HCT116 (cell line): ENCODE measurements around the gene SLC16A11. TPM values are rescaled to one million over a fixed set of nuclear protein-coding genes. Genes with fewer than 3 reads are reported as not detected.
A peak's percentile ranks its signal among the peaks of the same experiment; 100 is the strongest.

ENCODE experiments used
- ATAC-seq: fragments of 200-7000 bp; cut with Tn5 transposase; 2 replicates; pipeline ENCODE4 v1.9.1; 2020; ENCODE audit warnings: mild to moderate bottlenecking, moderate library complexity
- BruUV-seq: library from RNA; stranded (reverse); fragments of 400-500 nt; replicated peaks from 2 replicates; lab custom pipeline; 2021; lab: Mats Ljungman, UMichigan
- CTCF ChIA-PET: fragments of 300-600 bp; sonication (Branson Sonifier 250); formaldehyde crosslinking; loops from one replicate; lab custom pipeline; 2021; ENCODE audit warnings: antibody characterized with exemption; lab: Charles Lee
- POLR2A ChIA-PET: fragments of 300-600, 350-600 bp; sonication (Branson Sonifier 250); formaldehyde crosslinking; loops from one replicate; lab custom pipeline; 2021; ENCODE audit warnings: antibody characterized with exemption; lab: Charles Lee
- RAD21 ChIA-PET, 2 experiments: fragments of 300-600 bp; sonication (Branson Sonifier 250); formaldehyde crosslinking; loops; one replicate each; lab custom pipeline; 2023; ENCODE audit warnings: low total read pairs in 2 of 2; ENCODE audit not compliant: uncharacterized antibody in 2 of 2, unreplicated experiment in 2 of 2, low non-redundant PET in 1 of 2; lab: Charles Lee
- DNase-seq: peaks from one replicate; pipeline ENCODE4 v3.0.0-alpha.2; 2010; ENCODE audit warnings: low read depth, low spot score
- H2AFZ ChIP-seq: fragments of 200-600 bp; shearing (Covaris generic), sonication (generic); 2 replicates; pipeline ENCODE4 v1.6.1; 2017; ENCODE audit warnings: low read depth, mixed run types, mixed read lengths, antibody characterized with exemption, low read length; ENCODE audit not compliant: poor library complexity, severe bottlenecking
- H3K27ac ChIP-seq: 2 replicates; pipeline ENCODE4 v1.5.1; 2012; ENCODE audit warnings: low read depth, low read length
- H3K27me3 ChIP-seq: fragments of 200-600 bp; sonication (generic); 2 replicates; pipeline ENCODE4 v1.6.1; 2016; ENCODE audit warnings: mixed run types, low read length, mixed read lengths; ENCODE audit not compliant: insufficient read depth
- H3K36me3 ChIP-seq, 2 experiments: fragments of 200-500 bp in 1 of 2; fragments of 200-600 bp in 1 of 2; sonication (Bioruptor generic) in 1 of 2; sonication (generic) in 1 of 2; 2 replicates each; pipeline versions ENCODE4 v1.5.1 to v1.6.1; 2014 to 2016; ENCODE audit warnings: low read length in 2 of 2, inconsistent platforms in 1 of 2, mixed read lengths in 1 of 2, mixed run types in 1 of 2; ENCODE audit not compliant: insufficient read depth in 2 of 2, control insufficient read depth in 1 of 2
- H3K4me1 ChIP-seq, 2 experiments: fragments of 200-600 bp in 1 of 2; sonication (generic) in 1 of 2; 2 replicates each; pipeline versions ENCODE4 v1.5.1 to v1.6.1; 2012 to 2017; ENCODE audit warnings: low read length in 2 of 2, inconsistent platforms in 1 of 2, mild to moderate bottlenecking in 1 of 2, mixed read lengths in 1 of 2, mixed run types in 1 of 2, moderate library complexity in 1 of 2; ENCODE audit not compliant: insufficient read depth in 2 of 2, control insufficient read depth in 1 of 2
- H3K4me2 ChIP-seq: fragments of 200-600 bp; sonication (generic); 2 replicates; pipeline ENCODE4 v1.6.1; 2017; ENCODE audit warnings: mixed run types, low read length, mixed read lengths
- H3K4me3 ChIP-seq, 2 experiments: fragments of 200-600 bp in 1 of 2; sonication (generic) in 1 of 2; replicated peaks in 1 of 2; 2 replicates each; pipeline ENCODE4 v1.5.1; 2011 to 2016; ENCODE audit warnings: low read length in 2 of 2, control low read depth in 1 of 2, low read depth in 1 of 2, mild to moderate bottlenecking in 1 of 2, mixed read lengths in 1 of 2, mixed run types in 1 of 2
- H3K79me2 ChIP-seq: fragments of 200-600 bp; sonication (generic); 2 replicates; pipeline ENCODE4 v1.6.1; 2017; ENCODE audit warnings: mild to moderate bottlenecking, mixed run types, low read length, moderate library complexity, mixed read lengths; ENCODE audit not compliant: insufficient read depth
- H3K9ac ChIP-seq: fragments of 200-600 bp; sonication (generic); 2 replicates; pipeline ENCODE4 v1.6.1; 2016; ENCODE audit warnings: low read length, mixed read lengths
- H3K9me2 ChIP-seq: fragments of 200-600 bp; sonication (generic), shearing (Covaris generic); 2 replicates; pipeline ENCODE4 v1.6.1; 2017; ENCODE audit warnings: mixed run types, mild to moderate bottlenecking, moderate library complexity; ENCODE audit not compliant: insufficient read depth
- H3K9me3 ChIP-seq, 2 experiments: fragments of 200-500 bp in 1 of 2; fragments of 200-600 bp in 1 of 2; sonication (Bioruptor generic) in 1 of 2; sonication (generic) in 1 of 2; 2 replicates each; pipeline ENCODE4 v1.6.1; 2014 to 2017; ENCODE audit warnings: low read length in 2 of 2, mixed read lengths in 2 of 2, inconsistent platforms in 1 of 2, low read depth in 1 of 2, mild to moderate bottlenecking in 1 of 2, mixed run types in 1 of 2, moderate library complexity in 1 of 2; ENCODE audit not compliant: control insufficient read depth in 1 of 2, insufficient read depth in 1 of 2
- H4K20me1 ChIP-seq: fragments of 200-600 bp; sonication (generic), shearing (Covaris generic); 2 replicates; pipeline ENCODE4 v1.6.1; 2017; ENCODE audit warnings: mixed run types, mild to moderate bottlenecking, moderate library complexity; ENCODE audit not compliant: insufficient read depth
- CEBPB ChIP-seq: IDR thresholded peaks from 2 replicates; pipeline ENCODE4 v1.6.1; 2012; ENCODE audit warnings: low read depth
- EGR1 ChIP-seq: IDR thresholded peaks from 2 replicates; pipeline ENCODE4 v1.6.1; 2012; ENCODE audit warnings: low read depth
- EZH2phosphoT487 ChIP-seq: fragments of 200-600 bp; IDR thresholded peaks from 2 replicates; pipeline ENCODE4 v1.6.1; 2018; ENCODE audit warnings: antibody characterized with exemption, borderline replicate concordance
- FOSL1 ChIP-seq: IDR thresholded peaks from 2 replicates; pipeline ENCODE4 v1.6.1; 2012; ENCODE audit warnings: low read depth
- JUND ChIP-seq: IDR thresholded peaks from 2 replicates; pipeline ENCODE4 v1.6.1; 2012
- POLR2A ChIP-seq: IDR thresholded peaks from 2 replicates; pipeline ENCODE4 v1.7.0; 2011; ENCODE audit warnings: borderline replicate concordance; ENCODE audit not compliant: insufficient read depth, insufficient read length; ENCODE audit errors: extremely low read depth
- POLR2AphosphoS5 ChIP-seq: IDR thresholded peaks from 2 replicates; pipeline ENCODE4 v1.6.1; 2011; ENCODE audit warnings: mild to moderate bottlenecking, low read depth, low read length, moderate library complexity
- SP1 ChIP-seq: IDR thresholded peaks from 2 replicates; pipeline ENCODE4 v1.6.1; 2012; ENCODE audit warnings: low read depth
- ZFX ChIP-seq: fragments of 450-650 bp; IDR thresholded peaks from 2 replicates; pipeline ENCODE4 v1.6.1; 2017
- intact Hi-C: fragments of 100-400 bp; cut with micrococcal nuclease; formaldehyde crosslinking; loops from 2 replicates; pipeline ENCODE4 v1.10.0; 2022
- total RNA-seq: library from RNA; stranded (reverse); gene quantifications from one replicate; pipeline ENCODE4 v1.2.1, GENCODE V29; 2021; ENCODE audit not compliant: unreplicated experiment
- TF ChIP-seq, protein P1 (sequence below), 3 experiments: fragments of 200-600 bp in 1 of 3; sonication (generic) in 1 of 3; IDR thresholded peaks in 2 of 3; conservative IDR thresholded peaks in 1 of 3; 2 replicates each; pipeline ENCODE4 v1.5.1; 2012 to 2017; ENCODE audit warnings: low read depth in 2 of 3, low read length in 2 of 3, antibody characterized with exemption in 1 of 3, borderline replicate concordance in 1 of 3, control low read depth in 1 of 3, mild to moderate bottlenecking in 1 of 3, mixed read lengths in 1 of 3, mixed run types in 1 of 3, moderate library complexity in 1 of 3; ENCODE audit not compliant: insufficient read depth in 1 of 3
- TF ChIP-seq, protein P2 (sequence below): IDR thresholded peaks from 2 replicates; pipeline ENCODE4 v1.6.1; 2011; ENCODE audit warnings: mild to moderate bottlenecking, low read length, moderate library complexity; ENCODE audit not compliant: insufficient replicate concordance; ENCODE audit errors: extremely low read depth

SLC16A11 gene
- total RNA-seq, 1 experiment from 2014 or later = not detected

DNA sequence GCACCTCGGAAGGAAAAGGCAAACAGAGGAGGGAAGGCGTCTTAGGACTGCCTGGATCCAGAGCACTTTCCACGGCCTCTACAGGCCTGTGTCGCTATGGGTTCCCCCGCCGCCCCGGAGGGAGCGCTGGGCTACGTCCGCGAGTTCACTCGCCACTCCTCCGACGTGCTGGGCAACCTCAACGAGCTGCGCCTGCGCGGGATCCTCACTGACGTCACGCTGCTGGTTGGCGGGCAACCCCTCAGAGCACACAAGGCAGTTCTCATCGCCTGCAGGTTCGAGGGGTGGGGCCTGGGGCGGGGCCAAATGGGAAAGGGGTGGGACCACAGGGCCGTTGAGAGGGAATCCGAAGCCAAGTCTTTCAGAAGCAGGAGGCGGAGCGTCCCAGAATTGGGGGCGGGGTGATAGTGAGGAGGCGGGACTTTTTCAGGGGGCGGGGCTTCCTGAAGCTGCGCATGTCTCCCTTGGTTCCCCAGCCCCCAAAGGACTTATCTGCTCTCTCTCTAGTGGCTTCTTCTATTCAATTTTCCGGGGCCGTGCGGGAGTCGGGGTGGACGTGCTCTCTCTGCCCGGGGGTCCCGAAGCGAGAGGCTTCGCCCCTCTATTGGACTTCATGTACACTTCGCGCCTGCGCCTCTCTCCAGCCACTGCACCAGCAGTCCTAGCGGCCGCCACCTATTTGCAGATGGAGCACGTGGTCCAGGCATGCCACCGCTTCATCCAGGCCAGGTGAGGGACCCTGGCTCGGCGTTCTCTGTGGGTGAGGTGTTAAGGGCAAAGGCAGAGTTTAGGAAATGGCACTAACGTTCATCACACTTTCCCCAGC, 20.1 kb downstream of the SLC16A11 start:
- H3K27me3 ChIP-seq = no peaks in the 10 kb centered on the region
- POLR2A ChIA-PET = interaction anchor here (0.6 to 1.2 kb wide), 6 partner anchors 9 to 259 kb away, joined by 3 to 5 read pairs (median 4); partner anchors contain the start of genes RNASEK and SLC16A13
- H4K20me1 ChIP-seq = no peaks in the 10 kb centered on the region
- peak overlapping the region; percentile 37; the same call in 1 of the 2 replicates for H3K27ac ChIP-seq
- no peak overlapping the region for H2AFZ ChIP-seq
- ATAC-seq = peak; percentile 82
- intact Hi-C loops = no loop called here
- H3K4me3 ChIP-seq = 0 out of 4 replicates have a peak overlapping the region, but pooled peaks of 1 of the 2 experiments have one; percentile 22
- TF ChIP-seq CEBPB = no peak
- TF ChIP-seq POLR2A = peak; percentile 23
- TF ChIP-seq POLR2AphosphoS5 = peak; percentile 52
- no peak for TF ChIP-seq EGR1
- peak; percentile 86 for DNase-seq
- RAD21 ChIA-PET = interaction anchor here in 1 of 2 experiments (0.7 kb wide), 1 partner anchor 70 kb away, joined by 5 read pairs; no protein-coding TSS in a partner anchor
- CTCF ChIA-PET = interaction anchor here (1.3 to 2.5 kb wide), 5 partner anchors 9 to 580 kb away, joined by 4 to 8 read pairs (median 4); partner anchors contain the start of genes PIMREG and SLC16A13
- no peaks in the 10 kb centered on the region for H3K9me2 ChIP-seq
- no peaks in the 10 kb centered on the region for H3K9me3 ChIP-seq
- no TSS peak for BruUV-seq
- H3K4me2 ChIP-seq = peak overlapping the region; percentile 50
- peaks cover 6 to 44% of the 10 kb centered on the region in 2 experiments; a peak in 3 of 4 replicates for H3K4me1 ChIP-seq
- no peak overlapping the region for H3K9ac ChIP-seq
- no peaks in the 10 kb centered on the region for H3K36me3 ChIP-seq
- no peaks in the 10 kb centered on the region for H3K79me2 ChIP-seq

DNA sequence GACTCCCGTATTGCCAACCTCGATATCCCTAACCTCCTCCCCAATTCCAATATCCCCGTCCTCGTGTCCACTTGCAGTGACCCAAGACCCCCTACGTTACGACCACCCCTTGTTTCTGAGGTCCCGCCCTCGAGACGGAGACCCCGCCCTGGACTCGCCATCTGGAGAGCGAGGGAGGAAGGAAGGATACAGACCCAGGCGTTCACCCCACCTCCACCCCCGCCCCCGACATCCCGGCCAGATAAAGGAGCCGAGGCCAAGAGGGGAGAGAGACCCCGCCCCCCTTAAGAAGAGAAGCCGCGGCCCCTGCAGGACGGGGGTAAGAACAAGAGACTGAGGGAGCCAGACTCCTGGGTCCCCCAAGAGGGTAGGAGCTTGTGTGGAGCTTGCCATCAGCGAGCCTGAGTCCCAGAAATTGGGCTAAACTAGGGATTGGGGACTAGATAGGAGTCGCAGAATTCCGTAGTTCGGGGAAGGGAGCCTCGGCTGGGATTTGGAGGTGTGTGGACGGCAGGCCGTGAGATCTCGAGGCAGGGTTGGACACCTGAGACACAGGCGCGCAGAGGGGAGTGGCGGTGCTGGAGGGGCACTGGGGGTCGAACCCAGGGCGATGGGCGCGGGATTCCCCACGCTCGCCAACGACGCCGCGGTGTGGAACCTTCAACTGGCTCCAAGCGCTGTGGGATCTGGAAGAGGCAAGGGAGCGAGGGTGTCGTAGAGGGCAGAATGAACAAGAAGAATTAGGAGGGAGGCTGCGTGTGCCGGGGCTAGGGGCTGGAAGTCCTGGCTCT, 20.9 kb downstream of the SLC16A11 start, which contains the start of gene BCL6B:
TSS of gene BCL6B (plus strand) at position 270 of the 791 bp plus-strand sequence. CDS start 622 bp downstream, outside the sequence.
- ATAC-seq (no peak), DNase-seq (no peak)
- Histone ChIP-seq H3K36me3 (no peaks in the 10 kb centered on the region), H2AFZ (no peak within 1 kb of the TSS), H3K4me1 (peaks cover 6 to 44% of the 10 kb centered on the region in 2 experiments; a peak in 3 of 4 replicates), H4K20me1 (no peaks in the 10 kb centered on the region), H3K27ac (peak within 1 kb of the TSS; percentile 37; the same call in 1 of the 2 replicates), H3K4me3 (peak within 1 kb of the TSS; percentile 11 to 38; a peak in 3 of 4 replicates), H3K9me2 (no peaks in the 10 kb centered on the region), H3K9me3 (no peaks in the 10 kb centered on the region), H3K79me2 (no peaks in the 10 kb centered on the region), H3K27me3 (no peaks in the 10 kb centered on the region), H3K9ac (peak within 1 kb of the TSS; percentile 43), H3K4me2 (peak within 1 kb of the TSS; percentile 73)
- intact Hi-C loops = no loop called here
- no peak for TF ChIP-seq EGR1
- TF ChIP-seq, protein P1, sequence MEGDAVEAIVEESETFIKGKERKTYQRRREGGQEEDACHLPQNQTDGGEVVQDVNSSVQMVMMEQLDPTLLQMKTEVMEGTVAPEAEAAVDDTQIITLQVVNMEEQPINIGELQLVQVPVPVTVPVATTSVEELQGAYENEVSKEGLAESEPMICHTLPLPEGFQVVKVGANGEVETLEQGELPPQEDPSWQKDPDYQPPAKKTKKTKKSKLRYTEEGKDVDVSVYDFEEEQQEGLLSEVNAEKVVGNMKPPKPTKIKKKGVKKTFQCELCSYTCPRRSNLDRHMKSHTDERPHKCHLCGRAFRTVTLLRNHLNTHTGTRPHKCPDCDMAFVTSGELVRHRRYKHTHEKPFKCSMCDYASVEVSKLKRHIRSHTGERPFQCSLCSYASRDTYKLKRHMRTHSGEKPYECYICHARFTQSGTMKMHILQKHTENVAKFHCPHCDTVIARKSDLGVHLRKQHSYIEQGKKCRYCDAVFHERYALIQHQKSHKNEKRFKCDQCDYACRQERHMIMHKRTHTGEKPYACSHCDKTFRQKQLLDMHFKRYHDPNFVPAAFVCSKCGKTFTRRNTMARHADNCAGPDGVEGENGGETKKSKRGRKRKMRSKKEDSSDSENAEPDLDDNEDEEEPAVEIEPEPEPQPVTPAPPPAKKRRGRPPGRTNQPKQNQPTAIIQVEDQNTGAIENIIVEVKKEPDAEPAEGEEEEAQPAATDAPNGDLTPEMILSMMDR (IDR thresholded peaks at IDR 0.05 in 2 of 3, conservative IDR thresholded peaks at IDR 0.05 in 1 of 3; ENCODE audit: borderline replicate concordance in 1 of 3, insufficient read depth in 1 of 3, low read depth in 2 of 3, low read length in 2 of 3) = no peak
- no peak for TF ChIP-seq ZFX
- no peak for TF ChIP-seq EZH2phosphoT487
- TF ChIP-seq POLR2AphosphoS5 = no peak
- no peak for TF ChIP-seq SP1
- no peak for TF ChIP-seq POLR2A
- TF ChIP-seq, protein P2, sequence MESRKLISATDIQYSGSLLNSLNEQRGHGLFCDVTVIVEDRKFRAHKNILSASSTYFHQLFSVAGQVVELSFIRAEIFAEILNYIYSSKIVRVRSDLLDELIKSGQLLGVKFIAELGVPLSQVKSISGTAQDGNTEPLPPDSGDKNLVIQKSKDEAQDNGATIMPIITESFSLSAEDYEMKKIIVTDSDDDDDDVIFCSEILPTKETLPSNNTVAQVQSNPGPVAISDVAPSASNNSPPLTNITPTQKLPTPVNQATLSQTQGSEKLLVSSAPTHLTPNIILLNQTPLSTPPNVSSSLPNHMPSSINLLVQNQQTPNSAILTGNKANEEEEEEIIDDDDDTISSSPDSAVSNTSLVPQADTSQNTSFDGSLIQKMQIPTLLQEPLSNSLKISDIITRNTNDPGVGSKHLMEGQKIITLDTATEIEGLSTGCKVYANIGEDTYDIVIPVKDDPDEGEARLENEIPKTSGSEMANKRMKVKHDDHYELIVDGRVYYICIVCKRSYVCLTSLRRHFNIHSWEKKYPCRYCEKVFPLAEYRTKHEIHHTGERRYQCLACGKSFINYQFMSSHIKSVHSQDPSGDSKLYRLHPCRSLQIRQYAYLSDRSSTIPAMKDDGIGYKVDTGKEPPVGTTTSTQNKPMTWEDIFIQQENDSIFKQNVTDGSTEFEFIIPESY = no peak
- TF ChIP-seq FOSL1 = no peak
- no peak for TF ChIP-seq CEBPB
- no peak for TF ChIP-seq JUND
- POLR2A ChIA-PET = interaction anchor here (0.6 to 1.2 kb wide), 6 partner anchors 8 to 260 kb away, joined by 3 to 5 read pairs (median 4); partner anchors contain the start of genes RNASEK and SLC16A13
- TSS peak; percentile 80 for BruUV-seq
- CTCF ChIA-PET = interaction anchor here (1.6 to 2.3 kb wide), 3 partner anchors 22 to 357 kb away, joined by 4 to 11 read pairs (median 5); no protein-coding TSS in a partner anchor
- RAD21 ChIA-PET = interaction anchor here in 1 of 2 experiments (0.6 to 0.7 kb wide), 2 partner anchors 70 to 282 kb away, joined by 3 to 5 read pairs; no protein-coding TSS in a partner anchor
